ENCODE data around the gene PRR23A. TPM values are rescaled to one million over a fixed set of nuclear protein-coding genes. Genes with fewer than 3 reads are reported as not detected.

PRR23A gene
- not detected for total RNA-seq

- Mint-ChIP-seq H3K4me1 (ENCODE audit: low read depth) (no peaks in the 10 kb centered on the region), H3K9me3 (peaks cover 13% of the 10 kb centered on the region), H3K4me3 (no peak within 1 kb of the TSS), H3K36me3 (ENCODE audit: low read depth) (no peaks in the 10 kb centered on the region), H3K27ac (no peak within 1 kb of the TSS), H3K27me3 (peaks cover 6% of the 10 kb centered on the region)
- ChIA-PET POLR2A (no interaction called here), CTCF (no interaction called here)
- DNase-seq (no peak), ATAC-seq (no peak)
- intact Hi-C loops (cut with micrococcal nuclease) = no loop called here
- no peak for TF ChIP-seq CTCF (IDR thresholded peaks at IDR 0.05)
Measured at GRCh38 chr3:139006051-139006716, at the start of gene PRR23A. Gene PRR23A (minus strand): TSS chr3:139006268. CDS start chr3:139006268, 0 bp downstream.

- ATAC-seq (no peak), DNase-seq (no peak)
- ChIA-PET POLR2A (no interaction called here), CTCF (no interaction called here)
- Mint-ChIP-seq H3K4me1 (ENCODE audit: low read depth) (no peaks in the 10 kb centered on the region), H3K27ac (no peak overlapping the region), H3K36me3 (ENCODE audit: low read depth) (no peaks in the 10 kb centered on the region), H3K9me3 (peaks cover 22% of the 10 kb centered on the region), H3K4me3 (no peak overlapping the region), H3K27me3 (no peaks in the 10 kb centered on the region)
- intact Hi-C loops (cut with micrococcal nuclease) = no loop called here
- TF ChIP-seq CTCF (IDR thresholded peaks at IDR 0.05) = no peak
Measured at GRCh38 chr3:139052802-139053600, 46.9 kb upstream of the PRR23A start.

GRCh38 chr3:139044366-139045210, 38.5 kb upstream of the PRR23A start, which contains the start of gene PRR23C:
Gene PRR23C (minus strand): TSS chr3:139044892. CDS start chr3:139044620, 272 bp downstream.
- TF ChIP-seq CTCF (IDR thresholded peaks at IDR 0.05) = no peak
- no peak for ATAC-seq
- Mint-ChIP-seq H3K4me3 (no peak within 1 kb of the TSS), H3K4me1 (ENCODE audit: low read depth) (no peaks in the 10 kb centered on the region), H3K36me3 (ENCODE audit: low read depth) (no peaks in the 10 kb centered on the region), H3K27ac (no peak within 1 kb of the TSS), H3K9me3 (peaks cover 8% of the 10 kb centered on the region), H3K27me3 (peaks cover 4% of the 10 kb centered on the region)
- ChIA-PET CTCF (no interaction called here), POLR2A (no interaction called here)
- intact Hi-C loops (cut with micrococcal nuclease) = no loop called here
- no peak for DNase-seq

GRCh38 chr3:139043554-139044365, 37.7 kb upstream of the PRR23A start:
- H3K27ac Mint-ChIP-seq = no peak overlapping the region
- no peak for DNase-seq
- no peak for ATAC-seq
- intact Hi-C loops (cut with micrococcal nuclease) = no loop called here
- ChIA-PET CTCF (interaction anchor here (0.6 kb wide), 1 partner anchor 53 kb away, joined by 4 read pairs; no protein-coding TSS in a partner anchor), POLR2A (no interaction called here)
- H3K9me3 Mint-ChIP-seq = peaks cover 8% of the 10 kb centered on the region
- peaks cover 6% of the 10 kb centered on the region for H3K27me3 Mint-ChIP-seq
- H3K4me1 Mint-ChIP-seq (ENCODE audit: low read depth) = no peaks in the 10 kb centered on the region
- H3K36me3 Mint-ChIP-seq (ENCODE audit: low read depth) = no peaks in the 10 kb centered on the region
- no peak for TF ChIP-seq CTCF (IDR thresholded peaks at IDR 0.05)
- no peak overlapping the region for H3K4me3 Mint-ChIP-seq
